ENCODE data around the gene SMIM23.

SMIM23 gene

GRCh38 chr5:171808951-171809350 lies 23.3 kb downstream of the SMIM23 start:
- no peak for ATAC-seq
- no peak for TF ChIP-seq ISL1 (CRISPR knock-in tag; IDR thresholded peaks at IDR 0.05)
- no peak for TF ChIP-seq ZFP3 (CRISPR knock-in tag; IDR thresholded peaks at IDR 0.05)
- no peak for TF ChIP-seq TSHZ2 (CRISPR knock-in tag; IDR thresholded peaks at IDR 0.05)
- no peak for TF ChIP-seq GLIS3 (CRISPR knock-in tag; IDR thresholded peaks at IDR 0.05)
- no peak for TF ChIP-seq ARNTL (CRISPR knock-in tag; IDR thresholded peaks at IDR 0.05; ENCODE audit: borderline replicate concordance, low read depth)
- no peak for TF ChIP-seq ZFP30 (CRISPR knock-in tag; IDR thresholded peaks at IDR 0.05)
- TF ChIP-seq ESRRG (CRISPR knock-in tag; IDR thresholded peaks at IDR 0.05): no peak
- TF ChIP-seq CREB5 (CRISPR knock-in tag; IDR thresholded peaks at IDR 0.05; ENCODE audit: low read depth): no peak
- TF ChIP-seq PATZ1 (CRISPR knock-in tag; IDR thresholded peaks at IDR 0.05; ENCODE audit: borderline replicate concordance): no peak
- TF ChIP-seq ZNF70 (CRISPR knock-in tag; IDR thresholded peaks at IDR 0.05): no peak
- TF ChIP-seq SNAI2 (CRISPR knock-in tag; IDR thresholded peaks at IDR 0.05): no peak
- TF ChIP-seq PPARA (CRISPR knock-in tag; IDR thresholded peaks at IDR 0.05; ENCODE audit: borderline replicate concordance): no peak

GRCh38 chr5:171810227-171810626 lies 24.6 kb downstream of the SMIM23 start:
- no peak for ATAC-seq
- TF ChIP-seq ZFP3 (CRISPR knock-in tag; IDR thresholded peaks at IDR 0.05) (no peak), CSDC2 (CRISPR knock-in tag; IDR thresholded peaks at IDR 0.05) (no peak), TCF4 (CRISPR knock-in tag; IDR thresholded peaks at IDR 0.05; ENCODE audit: borderline replicate concordance) (no peak), ISL1 (CRISPR knock-in tag; IDR thresholded peaks at IDR 0.05) (no peak), CREB5 (CRISPR knock-in tag; IDR thresholded peaks at IDR 0.05; ENCODE audit: low read depth) (no peak), CSRNP3 (CRISPR knock-in tag; IDR thresholded peaks at IDR 0.05) (no peak), SNAI2 (CRISPR knock-in tag; IDR thresholded peaks at IDR 0.05) (no peak), ARNTL (CRISPR knock-in tag; IDR thresholded peaks at IDR 0.05; ENCODE audit: borderline replicate concordance, low read depth) (no peak), ZNF565 (CRISPR knock-in tag; conservative IDR thresholded peaks at IDR 0.05; ENCODE audit: low read depth) (no peak), TOX (CRISPR knock-in tag; IDR thresholded peaks at IDR 0.05; ENCODE audit: borderline replicate concordance) (no peak), RARB (CRISPR knock-in tag; IDR thresholded peaks at IDR 0.05) (no peak), BACH2 (CRISPR knock-in tag; IDR thresholded peaks at IDR 0.05; ENCODE audit: borderline replicate concordance) (no peak), ZFP30 (CRISPR knock-in tag; IDR thresholded peaks at IDR 0.05) (no peak), ESRRG (CRISPR knock-in tag; IDR thresholded peaks at IDR 0.05) (no peak), PPARA (CRISPR knock-in tag; IDR thresholded peaks at IDR 0.05; ENCODE audit: borderline replicate concordance) (no peak), ZC3H10 (CRISPR knock-in tag; IDR thresholded peaks at IDR 0.05) (no peak)

GRCh38 chr5:171813270-171813669 lies 27.7 kb downstream of the SMIM23 start:
- no peak for TF ChIP-seq ARNTL (CRISPR knock-in tag; IDR thresholded peaks at IDR 0.05; ENCODE audit: borderline replicate concordance, low read depth)
- TF ChIP-seq PPARA (CRISPR knock-in tag; IDR thresholded peaks at IDR 0.05; ENCODE audit: borderline replicate concordance): no peak
- ATAC-seq: no peak

Data from SK-N-SH treated with all-trans-retinoic acid at 6 μM for 48 hours (cell line).